Neural cell (in vitro differentiated cells): Measurements from ENCODE around the gene H1-8. TPM values are rescaled to one million over a fixed set of nuclear protein-coding genes. Genes with fewer than 3 reads are reported as not detected.

ENCODE experiments used
- H2AFZ ChIP-seq: fragments of 200-600, 300-800 bp; sonication (generic), shearing (Covaris generic); 2 replicates; pipeline ENCODE4 v1.6.0; 2014; ENCODE audit warnings: low read depth, mild to moderate bottlenecking, antibody characterized with exemption, low read length, moderate library complexity
- H3F3A ChIP-seq: fragments of 200-600 bp; shearing (Covaris generic); 2 replicates; pipeline ENCODE4 v1.6.1; 2016; ENCODE audit warnings: mild to moderate bottlenecking, moderate library complexity, mixed read lengths, antibody characterized with exemption, low read length; ENCODE audit not compliant: insufficient read depth, poor library complexity, severe bottlenecking
- H3K27ac ChIP-seq: fragments of 200-600, 300-800 bp; sonication (generic), shearing (Covaris generic); 2 replicates; pipeline ENCODE4 v1.5.1; 2014; ENCODE audit warnings: mild to moderate bottlenecking, low read length, moderate library complexity
- H3K27me3 ChIP-seq: fragments of 300-800, 200-600 bp; sonication (generic), shearing (Covaris generic); 2 replicates; pipeline ENCODE4 v1.6.0; 2014; ENCODE audit warnings: mild to moderate bottlenecking, low read depth, low read length, moderate library complexity; ENCODE audit not compliant: insufficient read depth
- H3K36me3 ChIP-seq: fragments of 300-800, 200-600 bp; sonication (generic), shearing (Covaris generic); 2 replicates; pipeline ENCODE4 v1.5.1; 2014; ENCODE audit warnings: mild to moderate bottlenecking, antibody characterized with exemption, low read length, moderate library complexity; ENCODE audit not compliant: insufficient read depth
- H3K4me2 ChIP-seq: fragments of 300-800, 200-600 bp; sonication (generic), shearing (Covaris generic); 2 replicates; pipeline ENCODE4 v1.6.0; 2014; ENCODE audit warnings: mild to moderate bottlenecking, low read length
- H3K4me3 ChIP-seq: fragments of 300-800, 200-600 bp; sonication (generic), shearing (Covaris generic); 2 replicates; pipeline ENCODE4 v1.5.1; 2014; ENCODE audit warnings: mild to moderate bottlenecking, low read length, moderate library complexity
- H3K79me2 ChIP-seq: fragments of 200-600 bp; shearing (Covaris generic); replicated peaks from 2 replicates; pipeline ENCODE4 v1.6.0; 2014; ENCODE audit warnings: mild to moderate bottlenecking, low read length, moderate library complexity; ENCODE audit not compliant: insufficient read depth
- H3K9ac ChIP-seq: fragments of 300-800, 200-600 bp; sonication (generic), shearing (Covaris generic); 2 replicates; pipeline ENCODE4 v1.6.1; 2016; ENCODE audit warnings: mild to moderate bottlenecking, low read length, mixed read lengths
- H3K9me2 ChIP-seq: fragments of 200-600 bp; shearing (Covaris generic); 2 replicates; pipeline ENCODE4 v1.6.1; 2016; ENCODE audit warnings: mild to moderate bottlenecking, low read length, mixed read lengths; ENCODE audit not compliant: insufficient read depth
- H3K9me3 ChIP-seq: fragments of 200-600, 300-800 bp; sonication (generic), shearing (Covaris generic); 2 replicates; pipeline ENCODE4 v1.6.1; 2016; ENCODE audit warnings: mild to moderate bottlenecking, mixed run types, low read length, moderate library complexity, mixed read lengths
- H4K20me1 ChIP-seq: fragments of 200-600 bp; shearing (Covaris generic); 2 replicates; pipeline ENCODE4 v1.6.1; 2016; ENCODE audit warnings: mild to moderate bottlenecking, mixed run types; ENCODE audit not compliant: insufficient read depth
- EP300 ChIP-seq: fragments of 450-650 bp; conservative IDR thresholded peaks from 2 replicates; pipeline ENCODE4 v1.6.1; 2014; ENCODE audit warnings: antibody characterized with exemption, mild to moderate bottlenecking, moderate library complexity; ENCODE audit not compliant: poor library complexity, severe bottlenecking
- EZH2 ChIP-seq: fragments of 200-600, 300-800 bp; shearing (Covaris generic), sonication (generic); IDR thresholded peaks from 2 replicates; pipeline ENCODE4 v1.6.1; 2014; ENCODE audit warnings: antibody characterized with exemption, low read length, borderline replicate concordance, mild to moderate bottlenecking; ENCODE audit not compliant: insufficient read depth, poor library complexity, severe bottlenecking
- MXI1 ChIP-seq: fragments of 450-650 bp; conservative IDR thresholded peaks from 2 replicates; pipeline ENCODE4 v1.6.1; 2014; ENCODE audit warnings: antibody characterized with exemption, mild to moderate bottlenecking; ENCODE audit not compliant: poor library complexity, severe bottlenecking
- POLR2AphosphoS5 ChIP-seq: IDR thresholded peaks from 2 replicates; pipeline ENCODE4 v1.6.1; 2012
- RAD21 ChIP-seq: fragments of 450-650 bp; conservative IDR thresholded peaks from 2 replicates; pipeline ENCODE4 v1.6.1; 2014; ENCODE audit warnings: antibody characterized with exemption, mild to moderate bottlenecking, moderate library complexity
- SMC3 ChIP-seq: fragments of 450-650 bp; conservative IDR thresholded peaks from 2 replicates; pipeline ENCODE4 v1.6.1; 2014; ENCODE audit warnings: antibody characterized with exemption, mild to moderate bottlenecking, moderate library complexity; ENCODE audit not compliant: poor library complexity
- TAF1 ChIP-seq: IDR thresholded peaks from 2 replicates; pipeline ENCODE4 v1.6.1; 2012; ENCODE audit warnings: low read depth
- polyA plus RNA-seq: library from polyadenylated mRNA; depleted of rRNA; stranded (reverse); fragments of >200 nt; gene quantifications from 2 replicates; pipeline ENCODE4 v1.2.3, GENCODE V29; 2014
- TF ChIP-seq, protein P1 (sequence below): fragments of 450-650 bp; IDR thresholded peaks from 2 replicates; pipeline ENCODE4 v1.5.1; 2014; ENCODE audit warnings: antibody characterized with exemption, mild to moderate bottlenecking, moderate library complexity; ENCODE audit not compliant: poor library complexity, severe bottlenecking
- TF ChIP-seq, protein P2 (sequence below): IDR thresholded peaks from 2 replicates; pipeline ENCODE4 v1.6.1; 2012; ENCODE audit warnings: borderline replicate concordance

Gene H1-8
- polyA plus RNA-seq, 1 donor from 2014 or later: not detected

- Histone ChIP-seq H3K9me2 (no peaks in the 10 kb centered on the region), H3K27me3 (no peaks in the 10 kb centered on the region), H3K9ac (no peak overlapping the region), H3K9me3 (no peaks in the 10 kb centered on the region), H3K79me2 (no peaks in the 10 kb centered on the region), H3K36me3 (no peaks in the 10 kb centered on the region), H3K4me3 (no peak overlapping the region), H3K27ac (no peak overlapping the region), H4K20me1 (no peaks in the 10 kb centered on the region), H3F3A (no peaks in the 10 kb centered on the region), H3K4me2 (no peak overlapping the region), H2AFZ (no peak overlapping the region)
- TF ChIP-seq EZH2 (no peak), TAF1 (no peak)
- TF ChIP-seq, protein P1, sequence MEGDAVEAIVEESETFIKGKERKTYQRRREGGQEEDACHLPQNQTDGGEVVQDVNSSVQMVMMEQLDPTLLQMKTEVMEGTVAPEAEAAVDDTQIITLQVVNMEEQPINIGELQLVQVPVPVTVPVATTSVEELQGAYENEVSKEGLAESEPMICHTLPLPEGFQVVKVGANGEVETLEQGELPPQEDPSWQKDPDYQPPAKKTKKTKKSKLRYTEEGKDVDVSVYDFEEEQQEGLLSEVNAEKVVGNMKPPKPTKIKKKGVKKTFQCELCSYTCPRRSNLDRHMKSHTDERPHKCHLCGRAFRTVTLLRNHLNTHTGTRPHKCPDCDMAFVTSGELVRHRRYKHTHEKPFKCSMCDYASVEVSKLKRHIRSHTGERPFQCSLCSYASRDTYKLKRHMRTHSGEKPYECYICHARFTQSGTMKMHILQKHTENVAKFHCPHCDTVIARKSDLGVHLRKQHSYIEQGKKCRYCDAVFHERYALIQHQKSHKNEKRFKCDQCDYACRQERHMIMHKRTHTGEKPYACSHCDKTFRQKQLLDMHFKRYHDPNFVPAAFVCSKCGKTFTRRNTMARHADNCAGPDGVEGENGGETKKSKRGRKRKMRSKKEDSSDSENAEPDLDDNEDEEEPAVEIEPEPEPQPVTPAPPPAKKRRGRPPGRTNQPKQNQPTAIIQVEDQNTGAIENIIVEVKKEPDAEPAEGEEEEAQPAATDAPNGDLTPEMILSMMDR: no peak
- TF ChIP-seq, protein P2, sequence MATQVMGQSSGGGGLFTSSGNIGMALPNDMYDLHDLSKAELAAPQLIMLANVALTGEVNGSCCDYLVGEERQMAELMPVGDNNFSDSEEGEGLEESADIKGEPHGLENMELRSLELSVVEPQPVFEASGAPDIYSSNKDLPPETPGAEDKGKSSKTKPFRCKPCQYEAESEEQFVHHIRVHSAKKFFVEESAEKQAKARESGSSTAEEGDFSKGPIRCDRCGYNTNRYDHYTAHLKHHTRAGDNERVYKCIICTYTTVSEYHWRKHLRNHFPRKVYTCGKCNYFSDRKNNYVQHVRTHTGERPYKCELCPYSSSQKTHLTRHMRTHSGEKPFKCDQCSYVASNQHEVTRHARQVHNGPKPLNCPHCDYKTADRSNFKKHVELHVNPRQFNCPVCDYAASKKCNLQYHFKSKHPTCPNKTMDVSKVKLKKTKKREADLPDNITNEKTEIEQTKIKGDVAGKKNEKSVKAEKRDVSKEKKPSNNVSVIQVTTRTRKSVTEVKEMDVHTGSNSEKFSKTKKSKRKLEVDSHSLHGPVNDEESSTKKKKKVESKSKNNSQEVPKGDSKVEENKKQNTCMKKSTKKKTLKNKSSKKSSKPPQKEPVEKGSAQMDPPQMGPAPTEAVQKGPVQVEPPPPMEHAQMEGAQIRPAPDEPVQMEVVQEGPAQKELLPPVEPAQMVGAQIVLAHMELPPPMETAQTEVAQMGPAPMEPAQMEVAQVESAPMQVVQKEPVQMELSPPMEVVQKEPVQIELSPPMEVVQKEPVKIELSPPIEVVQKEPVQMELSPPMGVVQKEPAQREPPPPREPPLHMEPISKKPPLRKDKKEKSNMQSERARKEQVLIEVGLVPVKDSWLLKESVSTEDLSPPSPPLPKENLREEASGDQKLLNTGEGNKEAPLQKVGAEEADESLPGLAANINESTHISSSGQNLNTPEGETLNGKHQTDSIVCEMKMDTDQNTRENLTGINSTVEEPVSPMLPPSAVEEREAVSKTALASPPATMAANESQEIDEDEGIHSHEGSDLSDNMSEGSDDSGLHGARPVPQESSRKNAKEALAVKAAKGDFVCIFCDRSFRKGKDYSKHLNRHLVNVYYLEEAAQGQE: no peak
Measured at GRCh38 chr3:129593230-129593594, 50.2 kb downstream of the H1-8 start.

DNA sequence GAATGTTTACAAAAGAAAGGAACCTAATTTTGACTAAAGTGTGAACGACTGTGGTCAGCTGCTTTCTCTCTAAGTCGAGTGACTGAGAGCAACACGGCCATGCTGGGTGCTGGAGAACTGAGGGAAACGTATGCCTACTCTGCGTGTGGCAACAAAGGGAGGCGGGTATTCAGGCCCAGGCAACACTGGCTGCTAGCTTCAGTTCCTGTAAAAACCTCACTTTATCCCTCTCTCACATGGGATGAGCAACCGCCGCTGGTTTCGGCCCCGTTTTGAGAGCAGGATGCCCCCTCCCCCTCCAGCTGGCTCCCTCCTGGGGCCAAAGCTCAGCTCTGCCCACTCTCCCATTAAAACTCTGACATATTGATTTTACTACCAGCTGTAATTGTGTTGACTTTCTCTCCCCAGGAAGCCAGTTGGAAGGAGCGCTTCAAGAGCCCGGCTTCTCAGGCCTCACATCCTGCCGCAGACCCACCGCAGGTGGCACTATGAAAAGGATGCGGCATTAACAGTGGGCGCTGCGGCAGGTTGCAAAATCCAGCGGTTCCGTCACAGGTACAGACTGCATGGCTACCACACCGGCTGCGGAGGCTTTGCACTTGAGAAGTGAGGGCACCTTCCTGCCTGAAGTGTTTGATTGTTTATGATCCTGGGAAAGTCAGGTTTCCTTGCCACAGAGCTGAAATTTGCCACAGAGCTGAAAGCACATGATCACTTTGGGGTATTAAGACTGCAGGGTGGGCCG lies 50.8 kb downstream of the H1-8 start:
- Histone ChIP-seq H3F3A (no peaks in the 10 kb centered on the region), H4K20me1 (no peaks in the 10 kb centered on the region), H3K79me2 (no peaks in the 10 kb centered on the region), H3K4me2 (no peak overlapping the region), H3K27me3 (no peaks in the 10 kb centered on the region), H3K36me3 (no peaks in the 10 kb centered on the region), H3K9me3 (no peaks in the 10 kb centered on the region), H2AFZ (no peak overlapping the region), H3K4me3 (no peak overlapping the region), H3K27ac (no peak overlapping the region), H3K9ac (no peak overlapping the region), H3K9me2 (no peaks in the 10 kb centered on the region)
- TF ChIP-seq EP300 (no peak), POLR2AphosphoS5 (no peak), EZH2 (no peak), MXI1 (no peak), SMC3 (no peak), RAD21 (no peak), TAF1 (no peak)
- TF ChIP-seq, protein P2: no peak
- TF ChIP-seq, protein P1: no peak
